H1 (cell line): Measurements from ENCODE around the gene AQP2. TPM values are rescaled to one million over a fixed set of nuclear protein-coding genes. Genes with fewer than 3 reads are reported as not detected.
A peak's percentile ranks its signal among the peaks of the same experiment; 100 is the strongest.

Experiments used
- CTCF ChIA-PET: fragments of 300-600 bp; sonication (Branson Sonifier 250); formaldehyde crosslinking; loops from one replicate; lab custom pipeline; 2021; ENCODE audit not compliant: partially characterized antibody; lab: Charles Lee
- POLR2A ChIA-PET: fragments of 300-600 bp; sonication (Branson Sonifier 250); formaldehyde crosslinking; loops from one replicate; lab custom pipeline; 2021; ENCODE audit warnings: inconsistent platforms; ENCODE audit not compliant: partially characterized antibody; lab: Charles Lee
- DNase-seq, 2 experiments: peaks; one replicate each; pipeline versions ENCODE4 v3.0.0 to v3.0.0-alpha.2; 2010 to 2022; ENCODE audit warnings: low spot score in 2 of 2, low read depth in 1 of 2, mixed read lengths in 1 of 2
- FAIRE-seq: peaks from 2 replicates; lab custom pipeline; 2011; peaks lifted over from hg19 to GRCh38; lab: Jason Lieb, UNC
- H2AFZ ChIP-seq: 2 replicates; pipeline ENCODE4 v1.8.1; 2012; ENCODE audit warnings: low read length, inconsistent platforms
- H2AK5ac ChIP-seq: 2 replicates; pipeline ENCODE4 v1.6.1; 2013; ENCODE audit warnings: low read depth, low read length
- H2BK120ac ChIP-seq: replicated peaks from 2 replicates; pipeline ENCODE3; 2013; ENCODE audit warnings: low read depth, low read length, inconsistent platforms
- H2BK12ac ChIP-seq: 2 replicates; pipeline ENCODE4 v1.6.1; 2013; ENCODE audit warnings: low read depth, low read length
- H2BK15ac ChIP-seq: 2 replicates; pipeline ENCODE4 v1.6.1; 2013; ENCODE audit warnings: low read length
- H2BK20ac ChIP-seq: 2 replicates; pipeline ENCODE4 v1.6.1; 2013; ENCODE audit warnings: low read length
- H2BK5ac ChIP-seq: 2 replicates; pipeline ENCODE4 v1.6.1; 2013; ENCODE audit warnings: low read depth, low read length
- H3K14ac ChIP-seq: 2 replicates; pipeline ENCODE4 v1.6.1; 2013; ENCODE audit warnings: inconsistent platforms; ENCODE audit not compliant: insufficient read length
- H3K18ac ChIP-seq: 2 replicates; pipeline ENCODE4 v1.6.1; 2013; ENCODE audit warnings: low read length; ENCODE audit errors: extremely low read depth
- H3K23ac ChIP-seq: 2 replicates; pipeline ENCODE4 v1.6.1; 2013; ENCODE audit warnings: inconsistent platforms; ENCODE audit not compliant: insufficient read length
- H3K23me2 ChIP-seq: 2 replicates; pipeline ENCODE4 v1.6.1; 2013; ENCODE audit warnings: low read depth, low read length
- H3K27ac ChIP-seq: 2 replicates; pipeline ENCODE4 v1.6.1; 2011; ENCODE audit warnings: low read depth, low read length, inconsistent platforms
- H3K27me3 ChIP-seq, 4 experiments: replicated peaks in 1 of 4; 1 replicate in 1 of 4; 2 replicates in 3 of 4; pipeline versions ENCODE4 v1.6.1 to v1.8.1; 2011 to 2013; ENCODE audit warnings: low read length in 3 of 4, mild to moderate bottlenecking in 3 of 4, inconsistent platforms in 2 of 4, mixed read lengths in 2 of 4, moderate library complexity in 1 of 4; ENCODE audit not compliant: control insufficient read depth in 3 of 4, insufficient read depth in 3 of 4; ENCODE audit errors: extremely low read depth in 1 of 4
- H3K36me3 ChIP-seq, 4 experiments: 2 replicates each; pipeline versions ENCODE4 v1.6.1 to v1.8.1; 2011 to 2013; ENCODE audit warnings: mild to moderate bottlenecking in 4 of 4, low read length in 3 of 4, moderate library complexity in 2 of 4, control low read depth in 1 of 4, inconsistent platforms in 1 of 4; ENCODE audit not compliant: insufficient read depth in 4 of 4, control insufficient read depth in 2 of 4
- H3K4ac ChIP-seq: replicated peaks from 2 replicates; pipeline ENCODE3; 2013; ENCODE audit warnings: low read length, low read depth, mixed read lengths, inconsistent platforms; ENCODE audit not compliant: insufficient read length
- H3K4me1 ChIP-seq, 4 experiments: replicated peaks in 1 of 4; 1 replicate in 1 of 4; 2 replicates in 3 of 4; pipeline versions ENCODE4 v1.6.1 to v1.8.1; 2011 to 2013; ENCODE audit warnings: low read length in 3 of 4, inconsistent platforms in 2 of 4, mixed read lengths in 1 of 4; ENCODE audit not compliant: insufficient read depth in 4 of 4, control insufficient read depth in 3 of 4
- H3K4me2 ChIP-seq, 2 experiments: 2 replicates each; pipeline versions ENCODE4 v1.6.1 to v1.8.1; 2011 to 2013; ENCODE audit warnings: low read depth in 2 of 2, low read length in 2 of 2, control low read depth in 1 of 2, inconsistent platforms in 1 of 2, mild to moderate bottlenecking in 1 of 2; ENCODE audit not compliant: insufficient read depth in 1 of 2
- H3K4me3 ChIP-seq, 4 experiments: fragments of 200-600, 300-600 bp in 1 of 4; sonication (generic), shearing (Covaris generic), sonication (Bioruptor Twin) in 1 of 4; 2 replicates each; pipeline versions ENCODE4 v1.5.1 to v1.8.1; 2011 to 2016; ENCODE audit warnings: low read length in 4 of 4, low read depth in 3 of 4, control low read depth in 2 of 4, inconsistent platforms in 2 of 4, mild to moderate bottlenecking in 2 of 4, mixed read lengths in 1 of 4, moderate library complexity in 1 of 4; ENCODE audit not compliant: insufficient read depth in 2 of 4; ENCODE audit errors: extremely low read depth in 1 of 4
- H3K56ac ChIP-seq: replicated peaks from 2 replicates; pipeline ENCODE3; 2013; ENCODE audit warnings: low read depth, mild to moderate bottlenecking, mixed read lengths, low read length, inconsistent platforms; ENCODE audit not compliant: insufficient read length
- H3K79me1 ChIP-seq: 2 replicates; pipeline ENCODE4 v1.6.1; 2013; ENCODE audit warnings: low read depth, low read length, control low read depth
- H3K79me2 ChIP-seq, 2 experiments: 2 replicates each; pipeline versions ENCODE4 v1.6.1 to v1.8.1; 2012 to 2013; ENCODE audit warnings: low read length in 2 of 2, mild to moderate bottlenecking in 2 of 2, inconsistent platforms in 1 of 2; ENCODE audit not compliant: insufficient read depth in 2 of 2, control insufficient read depth in 1 of 2
- H3K9ac ChIP-seq, 4 experiments: replicated peaks in 1 of 4; 1 replicate in 1 of 4; 2 replicates in 3 of 4; pipeline versions ENCODE4 v1.6.1 to v1.8.1; 2011 to 2013; ENCODE audit warnings: low read depth in 3 of 4, low read length in 3 of 4, control low read depth in 2 of 4, mild to moderate bottlenecking in 2 of 4, moderate library complexity in 2 of 4, inconsistent platforms in 1 of 4; ENCODE audit errors: extremely low read depth in 1 of 4
- H3K9me3 ChIP-seq, 2 experiments: 2 replicates each; pipeline versions ENCODE4 v1.6.1 to v1.8.1; 2012 to 2013; ENCODE audit warnings: mild to moderate bottlenecking in 2 of 2, moderate library complexity in 2 of 2, control low read depth in 1 of 2, inconsistent platforms in 1 of 2, low read depth in 1 of 2, low read length in 1 of 2, mixed read lengths in 1 of 2; ENCODE audit not compliant: insufficient read depth in 2 of 2
- H4K20me1 ChIP-seq, 2 experiments: replicated peaks in 1 of 2; 2 replicates each; pipeline versions ENCODE3 to v1.8.1; 2011 to 2013; ENCODE audit warnings: inconsistent platforms in 2 of 2, low read length in 2 of 2, mild to moderate bottlenecking in 1 of 2; ENCODE audit not compliant: insufficient read depth in 2 of 2, control insufficient read depth in 1 of 2
- H4K5ac ChIP-seq: 2 replicates; pipeline ENCODE4 v1.6.1; 2013; ENCODE audit warnings: low read length, low read depth, mixed read lengths, inconsistent platforms; ENCODE audit not compliant: insufficient read length
- H4K8ac ChIP-seq: 2 replicates; pipeline ENCODE4 v1.8.0; 2013; ENCODE audit warnings: mild to moderate bottlenecking, moderate library complexity, low read length, inconsistent platforms; ENCODE audit not compliant: insufficient read depth; ENCODE audit errors: extremely low read depth
- H4K91ac ChIP-seq: replicated peaks from 2 replicates; pipeline ENCODE3; 2013; ENCODE audit warnings: low read length, mixed read lengths, inconsistent platforms; ENCODE audit not compliant: insufficient read length
- CHD2 ChIP-seq: IDR thresholded peaks from 2 replicates; pipeline ENCODE4 v1.6.1; 2012; ENCODE audit warnings: low read length, improper control_type of control experiment
- EZH2 ChIP-seq: fragments of 200-600 bp; sonication (generic); IDR thresholded peaks from 2 replicates; pipeline ENCODE4 v1.7.1; 2012; ENCODE audit warnings: low read depth, mild to moderate bottlenecking, moderate library complexity, low read length, inconsistent platforms; ENCODE audit not compliant: severe bottlenecking
- WGBS, 2 experiments: shearing (Covaris generic) in 1 of 2; methylation state at CpG; one replicate each; pipeline versions ENCODE4 v1.1.6 to v1.1.7; 2013 to 2015; ENCODE audit warnings: low lambda C conversion rate in 2 of 2, mixed read lengths in 2 of 2, inconsistent platforms in 1 of 2, low coverage in 1 of 2, missing lambda C conversion rate in 1 of 2; ENCODE audit not compliant: insufficient replicate concordance in 2 of 2, insufficient coverage in 1 of 2, insufficient read length in 1 of 2; ENCODE audit errors: extremely low coverage in 1 of 2, missing lambda C conversion rate in 1 of 2; 5-methylcytosine and 5-hydroxymethylcytosine counted together
- polyA plus RNA-seq, 7 experiments: library from polyadenylated mRNA; depleted of rRNA in 3 of 7; stranded (reverse) in 5 of 7; unstranded in 2 of 7; fragments of >200 nt in 5 of 7; fragments of 200-250 nt in 2 of 7; gene quantifications; 1 replicate in 5 of 7; 2 replicates in 1 of 7; 4 replicates in 1 of 7; pipeline versions ENCODE4 v1.2.1 to v1.2.3, GENCODE V29; 2011 to 2013; ENCODE audit warnings: missing spikeins in 2 of 7, mixed read lengths in 2 of 7
- total RNA-seq: library from RNA; stranded (reverse); fragmentation: NEBNext Ultra II Directional; extraction: Animal tissue kit (Norgen Biotek cat#: 25700); gene quantifications from 2 replicates; pipeline ENCODE4 v1.2.1, GENCODE V29; 2021

AQP2 gene
- total and polyA plus RNA-seq, 2 of the 8 experiments (the other 6 are each of a cell fraction or from before 2014, with no cell fraction given): not detected

- no peak for FAIRE-seq
- TF ChIP-seq CHD2 (no peak), EZH2 (peak; percentile 55)
- Histone ChIP-seq H3K9me3 (no peaks in the 10 kb centered on the region), H3K23me2 (peaks cover 6% of the 10 kb centered on the region; the same call in 1 of the 2 replicates), H2BK20ac (0 out of 2 replicates have a peak overlapping the region, but pooled peaks have one; percentile 86), H3K4me3 (peak overlapping the region; percentile 23 to 59 (median 29); a peak in 7 of 8 replicates), H3K79me2 (no peaks in the 10 kb centered on the region), H3K18ac (peak overlapping the region; percentile 83), H3K4me2 (peak overlapping the region; percentile 46 to 82), H2BK120ac (no peak overlapping the region), H2BK5ac (no peak overlapping the region), H3K79me1 (no peaks in the 10 kb centered on the region), H3K23ac (no peak overlapping the region), H4K91ac (no peak overlapping the region), H2BK12ac (peak overlapping the region; percentile 45; the same call in 1 of the 2 replicates), H3K27ac (no peak overlapping the region), H4K8ac (peak overlapping the region; percentile 22; the same call in 1 of the 2 replicates), H2BK15ac (no peak overlapping the region; the same call in 1 of the 2 replicates), H2AK5ac (0 out of 2 replicates have a peak overlapping the region, but pooled peaks have one; percentile 16), H3K4ac (no peak overlapping the region), H3K9ac (no peak overlapping the region), H3K36me3 (no peaks in the 10 kb centered on the region), H2AFZ (no peak overlapping the region), H3K27me3 (peaks cover 12 to 61% (median 50%) of the 10 kb centered on the region in 4 experiments), H4K20me1 (no peaks in the 10 kb centered on the region), H4K5ac (no peak overlapping the region), H3K14ac (no peak overlapping the region), H3K56ac (no peak overlapping the region), H3K4me1 (peaks cover 4 to 24% (median 15%) of the 10 kb centered on the region in 4 experiments)
- DNase-seq: no peak
- ChIA-PET CTCF (interaction anchor here (0.7 to 16.9 kb wide), 12 partner anchors 7 to 380 kb away, joined by 3 to 295 read pairs (median 4); partner anchors contain the start of gene SMARCD1), POLR2A (interaction anchor here (0.5 to 2.3 kb wide), 6 partner anchors 8 to 108 kb away, joined by 3 to 9 read pairs (median 4); no protein-coding TSS in a partner anchor)
- WGBS, 2 experiments: 35% methylated on average over 11 of the region's 13 CpGs; no CpG with 5 or more reads in 1 of the 2 experiments
Observed at GRCh38 chr12:49960474-49961110, 10.1 kb downstream of the AQP2 start.
